T-helper 2 cell treated with Interferon-gamma antibody and Interleukin-4, amounts not matched to agents 5 μg/mL and 100 μg/mL, for 36 hours (primary cell): ENCODE results near the gene C20orf141.

Source experiments
- DNase-seq: peaks from one replicate; pipeline ENCODE4 v3.0.0; 2021; ENCODE audit warnings: low spot score
- H3K27ac Mint-ChIP-seq: one replicate; pipeline ENCODE4 v1.8.0; 2021; ENCODE audit warnings: mild to moderate bottlenecking, mixed read lengths
- H3K27me3 Mint-ChIP-seq: one replicate; pipeline ENCODE4 v1.8.0; 2021; ENCODE audit warnings: low read depth, mixed read lengths
- H3K36me3 Mint-ChIP-seq: one replicate; pipeline ENCODE4 v1.8.0; 2021; ENCODE audit warnings: low read depth, mixed read lengths
- H3K4me1 Mint-ChIP-seq: one replicate; pipeline ENCODE4 v1.8.0; 2021; ENCODE audit warnings: low read depth, mixed read lengths
- H3K4me3 Mint-ChIP-seq: one replicate; pipeline ENCODE4 v1.8.0; 2022; ENCODE audit warnings: mild to moderate bottlenecking, moderate library complexity, mixed read lengths
- H3K9me3 Mint-ChIP-seq: one replicate; pipeline ENCODE4 v1.8.0; 2021; ENCODE audit warnings: mixed read lengths

The C20orf141 gene

GRCh38 chr20:2838847-2839671 lies 24.3 kb downstream of the C20orf141 start:
- peak overlapping the region; percentile 81 for H3K27ac Mint-ChIP-seq
- H3K36me3 Mint-ChIP-seq, result peaks cover 11% of the 10 kb centered on the region
- peak overlapping the region; percentile 81 for H3K4me3 Mint-ChIP-seq
- no peak for DNase-seq
- H3K27me3 Mint-ChIP-seq, result no peaks in the 10 kb centered on the region
- H3K9me3 Mint-ChIP-seq, result no peaks in the 10 kb centered on the region
- peaks cover 10% of the 10 kb centered on the region for H3K4me1 Mint-ChIP-seq

GRCh38 chr20:2839732-2840137 lies 24.9 kb downstream of the C20orf141 start:
- peaks cover 15% of the 10 kb centered on the region for H3K36me3 Mint-ChIP-seq
- no peaks in the 10 kb centered on the region for H3K9me3 Mint-ChIP-seq
- no peak for DNase-seq
- peak overlapping the region; percentile 81 for H3K27ac Mint-ChIP-seq
- H3K4me3 Mint-ChIP-seq, result peak overlapping the region; percentile 81
- no peaks in the 10 kb centered on the region for H3K27me3 Mint-ChIP-seq
- peaks cover 13% of the 10 kb centered on the region for H3K4me1 Mint-ChIP-seq

- no peaks in the 10 kb centered on the region for H3K9me3 Mint-ChIP-seq
- DNase-seq, result peak; percentile 90
- peak within 1 kb of the TSS; percentile 86 for H3K27ac Mint-ChIP-seq
- H3K4me1 Mint-ChIP-seq, result peaks cover 17% of the 10 kb centered on the region
- no peaks in the 10 kb centered on the region for H3K27me3 Mint-ChIP-seq
- H3K4me3 Mint-ChIP-seq, result peak within 1 kb of the TSS; percentile 88
- peaks cover 17% of the 10 kb centered on the region for H3K36me3 Mint-ChIP-seq
Measured at GRCh38 chr20:2840138-2840966, 25.6 kb downstream of the C20orf141 start, which contains the start of the genes PCED1A and VPS16. TSS of gene PCED1A (minus strand) at chr20:2840655. CDS start at chr20:2839912, 743 bp downstream. TSS of gene VPS16 (plus strand) at chr20:2840745. CDS start at chr20:2840775, 30 bp downstream.

- peak overlapping the region; percentile 75 for H3K27ac Mint-ChIP-seq
- peaks cover 19% of the 10 kb centered on the region for H3K4me1 Mint-ChIP-seq
- H3K9me3 Mint-ChIP-seq, result no peaks in the 10 kb centered on the region
- no peaks in the 10 kb centered on the region for H3K27me3 Mint-ChIP-seq
- H3K4me3 Mint-ChIP-seq, result peak overlapping the region; percentile 88
- DNase-seq, result peak; percentile 40
- H3K36me3 Mint-ChIP-seq, result peaks cover 17% of the 10 kb centered on the region
Measured at GRCh38 chr20:2840967-2841531, 26.3 kb downstream of the C20orf141 start.

- Mint-ChIP-seq H3K4me3 (no peak overlapping the region), H3K27me3 (no peaks in the 10 kb centered on the region), H3K9me3 (no peaks in the 10 kb centered on the region), H3K27ac (no peak overlapping the region), H3K36me3 (peaks cover 19% of the 10 kb centered on the region), H3K4me1 (peaks cover 14% of the 10 kb centered on the region)
- no peak for DNase-seq
Measured at GRCh38 chr20:2845607-2846006, 30.8 kb downstream of the C20orf141 start.

- H3K9me3 Mint-ChIP-seq, result no peaks in the 10 kb centered on the region
- peaks cover 10% of the 10 kb centered on the region for H3K4me1 Mint-ChIP-seq
- H3K36me3 Mint-ChIP-seq, result peaks cover 16% of the 10 kb centered on the region
- no peak for DNase-seq
- no peaks in the 10 kb centered on the region for H3K27me3 Mint-ChIP-seq
- H3K27ac Mint-ChIP-seq, result no peak overlapping the region
- H3K4me3 Mint-ChIP-seq, result no peak overlapping the region
Measured at GRCh38 chr20:2846698-2847097, 31.9 kb downstream of the C20orf141 start.

GRCh38 chr20:2847802-2848201 lies 33.0 kb downstream of the C20orf141 start:
- DNase-seq, result no peak
- H3K4me1 Mint-ChIP-seq, result peaks cover 21% of the 10 kb centered on the region
- H3K27me3 Mint-ChIP-seq, result no peaks in the 10 kb centered on the region
- no peaks in the 10 kb centered on the region for H3K9me3 Mint-ChIP-seq
- no peak overlapping the region for H3K4me3 Mint-ChIP-seq
- peaks cover 16% of the 10 kb centered on the region for H3K36me3 Mint-ChIP-seq
- no peak overlapping the region for H3K27ac Mint-ChIP-seq

GRCh38 chr20:2849529-2849928 lies 34.7 kb downstream of the C20orf141 start:
- no peak for DNase-seq
- Mint-ChIP-seq H3K27ac (no peak overlapping the region), H3K27me3 (no peaks in the 10 kb centered on the region)

GRCh38 chr20:2851086-2851485 lies 36.3 kb downstream of the C20orf141 start:
- no peaks in the 10 kb centered on the region for H3K27me3 Mint-ChIP-seq
- H3K36me3 Mint-ChIP-seq, result peaks cover 4% of the 10 kb centered on the region
- no peaks in the 10 kb centered on the region for H3K9me3 Mint-ChIP-seq
- no peak for DNase-seq
- no peak overlapping the region for H3K4me3 Mint-ChIP-seq
- H3K27ac Mint-ChIP-seq, result no peak overlapping the region
- H3K4me1 Mint-ChIP-seq, result peaks cover 13% of the 10 kb centered on the region

More at GRCh38 chr20:2849529-2849928, 34.7 kb downstream of the C20orf141 start:
- Mint-ChIP-seq H3K9me3 (no peaks in the 10 kb centered on the region), H3K36me3 (peaks cover 10% of the 10 kb centered on the region), H3K4me3 (no peak overlapping the region), H3K4me1 (peaks cover 22% of the 10 kb centered on the region)

GRCh38 chr20:2858591-2858990 lies 43.8 kb downstream of the C20orf141 start:
- Mint-ChIP-seq H3K4me1 (no peaks in the 10 kb centered on the region), H3K27me3 (no peaks in the 10 kb centered on the region), H3K9me3 (no peaks in the 10 kb centered on the region), H3K4me3 (no peak overlapping the region), H3K27ac (no peak overlapping the region), H3K36me3 (peaks cover 2% of the 10 kb centered on the region)
- DNase-seq, result no peak

GRCh38 chr20:2859330-2860121 lies 44.7 kb downstream of the C20orf141 start:
- H3K36me3 Mint-ChIP-seq, result peaks cover 2% of the 10 kb centered on the region
- no peaks in the 10 kb centered on the region for H3K27me3 Mint-ChIP-seq
- no peaks in the 10 kb centered on the region for H3K4me1 Mint-ChIP-seq
- no peak overlapping the region for H3K4me3 Mint-ChIP-seq
- H3K9me3 Mint-ChIP-seq, result no peaks in the 10 kb centered on the region
- no peak for DNase-seq
- no peak overlapping the region for H3K27ac Mint-ChIP-seq

GRCh38 chr20:2864626-2865025 lies 49.8 kb downstream of the C20orf141 start:
- no peak overlapping the region for H3K4me3 Mint-ChIP-seq
- H3K27ac Mint-ChIP-seq, result no peak overlapping the region
- no peaks in the 10 kb centered on the region for H3K27me3 Mint-ChIP-seq
- H3K9me3 Mint-ChIP-seq, result no peaks in the 10 kb centered on the region
- H3K36me3 Mint-ChIP-seq, result peaks cover 12% of the 10 kb centered on the region
- peaks cover 7% of the 10 kb centered on the region for H3K4me1 Mint-ChIP-seq
- no peak for DNase-seq

GRCh38 chr20:2865101-2865500 lies 50.3 kb downstream of the C20orf141 start:
- DNase-seq, result no peak
- peaks cover 7% of the 10 kb centered on the region for H3K4me1 Mint-ChIP-seq

More at GRCh38 chr20:2865101-2865500, 50.3 kb downstream of the C20orf141 start:
- H3K4me3 Mint-ChIP-seq, result no peak overlapping the region
- H3K9me3 Mint-ChIP-seq, result no peaks in the 10 kb centered on the region
- H3K36me3 Mint-ChIP-seq, result peaks cover 12% of the 10 kb centered on the region
- no peak overlapping the region for H3K27ac Mint-ChIP-seq
- no peaks in the 10 kb centered on the region for H3K27me3 Mint-ChIP-seq
